Thymus (tissue), 11 donors: ENCODE data around the gene KCNIP3. TPM values are rescaled to one million over a fixed set of nuclear protein-coding genes. Genes with fewer than 3 reads are reported as not detected.

ENCODE experiments used
- DNase-seq, 9 donors: peaks; one replicate each; pipeline ENCODE4 v3.0.0-alpha.2; 2013; ENCODE audit warnings: low spot score in 9 of 9, low read depth in 6 of 9, missing footprints in 1 of 9
- H3K27ac ChIP-seq, 2 donors: one replicate each; pipeline ENCODE4 v1.5.1; 2013; ENCODE audit warnings: control low read depth in 1 of 2, low read depth in 1 of 2, low read length in 1 of 2, mild to moderate bottlenecking in 1 of 2, moderate library complexity in 1 of 2
- H3K27me3 ChIP-seq, 2 donors: one replicate each; pipeline ENCODE4 v1.5.1; 2013; ENCODE audit warnings: low read length in 1 of 2; ENCODE audit not compliant: control insufficient read depth in 2 of 2, insufficient read depth in 1 of 2
- H3K36me3 ChIP-seq, 2 donors: one replicate each; pipeline ENCODE4 v1.5.1; 2013; ENCODE audit warnings: low read length in 1 of 2, mild to moderate bottlenecking in 1 of 2, moderate library complexity in 1 of 2; ENCODE audit not compliant: control insufficient read depth in 2 of 2, insufficient read depth in 2 of 2
- H3K4me1 ChIP-seq, 2 donors: one replicate each; pipeline ENCODE4 v1.5.1; 2013; ENCODE audit warnings: low read length in 2 of 2; ENCODE audit not compliant: control insufficient read depth in 2 of 2, insufficient read depth in 2 of 2
- H3K4me3 ChIP-seq, 2 donors: one replicate each; pipeline ENCODE4 v1.5.1; 2013; ENCODE audit warnings: low read length in 2 of 2, control low read depth in 1 of 2, mild to moderate bottlenecking in 1 of 2
- H3K9me3 ChIP-seq, 2 donors: one replicate each; pipeline ENCODE4 v1.5.1; 2013; ENCODE audit warnings: low read length in 1 of 2, mild to moderate bottlenecking in 1 of 2; ENCODE audit not compliant: control insufficient read depth in 2 of 2, insufficient read depth in 1 of 2
- WGBS: extraction: QIAGEN DNeasy Blood & Tissue Kit; methylation state at CpG from one replicate; pipeline ENCODE4 v1.1.7; 2013; 5-methylcytosine and 5-hydroxymethylcytosine counted together
- polyA plus RNA-seq: library from polyadenylated mRNA; stranded (reverse); fragments of 200-250 nt; gene quantifications from one replicate; pipeline ENCODE4 v1.2.3, GENCODE V29; 2013
- total RNA-seq: library from RNA; stranded (reverse); fragments of 120-200 nt; gene quantifications from one replicate; pipeline ENCODE4 v1.2.4, GENCODE V29; 2013
- donor health status: healthy.

KCNIP3 gene
- total and polyA plus RNA-seq, 2 donors, result 5.3 to 21.4 TPM

GRCh38 chr2:95346231-95346737, 49.1 kb downstream of the KCNIP3 start:
- Histone ChIP-seq H3K4me3 (peak overlapping the region in 1 of 2 donors; percentile 39), H3K9me3 (no peaks in the 10 kb centered on the region), H3K4me1 (peaks cover 0 to 4% of the 10 kb centered on the region in 2 donors), H3K27ac (no peak overlapping the region), H3K27me3 (peaks cover 43 to 85% of the 10 kb centered on the region in 2 donors), H3K36me3 (no peaks in the 10 kb centered on the region)
- WGBS, result under 1% methylated on average over 88 of the region's 88 CpGs
- DNase-seq, result peak in 1 of 9 donors; percentile 7

GRCh38 chr2:95346738-95347671, 49.9 kb downstream of the KCNIP3 start:
- H3K27ac ChIP-seq, result no peak overlapping the region
- no peak for DNase-seq

GRCh38 chr2:95347681-95348608, 50.8 kb downstream of the KCNIP3 start:
- no peaks in the 10 kb centered on the region for H3K9me3 ChIP-seq
- no peak overlapping the region for H3K27ac ChIP-seq
- WGBS, result 73% methylated on average over 22 of the region's 22 CpGs
- no peak for DNase-seq
- H3K36me3 ChIP-seq, result no peaks in the 10 kb centered on the region
- H3K4me3 ChIP-seq, result peak overlapping the region in 1 of 2 donors; percentile 13
- H3K27me3 ChIP-seq, result peaks cover 43 to 74% of the 10 kb centered on the region in 2 donors
- H3K4me1 ChIP-seq, result peaks cover 0 to 4% of the 10 kb centered on the region in 2 donors

More at GRCh38 chr2:95346738-95347671, 49.9 kb downstream of the KCNIP3 start:
- Histone ChIP-seq H3K36me3 (no peaks in the 10 kb centered on the region), H3K27me3 (peaks cover 43 to 83% of the 10 kb centered on the region in 2 donors), H3K4me1 (peaks cover 0 to 4% of the 10 kb centered on the region in 2 donors), H3K9me3 (no peaks in the 10 kb centered on the region), H3K4me3 (peak overlapping the region; percentile 13 to 39)
- 18% methylated on average over 78 of the region's 78 CpGs for WGBS

- no peak for DNase-seq
- WGBS, result 77% methylated on average over 12 of the region's 12 CpGs
- no peaks in the 10 kb centered on the region for H3K36me3 ChIP-seq
- H3K9me3 ChIP-seq, result no peaks in the 10 kb centered on the region
- no peak overlapping the region for H3K4me3 ChIP-seq
- H3K27ac ChIP-seq, result no peak overlapping the region
- H3K4me1 ChIP-seq, result peaks cover 0 to 4% of the 10 kb centered on the region in 2 donors
- H3K27me3 ChIP-seq, result peaks cover 43 to 64% of the 10 kb centered on the region in 2 donors
These were observed 51.7 kb downstream of the KCNIP3 start for GRCh38 chr2:95348609-95349567.

GRCh38 chr2:95349568-95350322, 52.6 kb downstream of the KCNIP3 start:
- Histone ChIP-seq H3K36me3 (no peaks in the 10 kb centered on the region), H3K27me3 (peaks cover 38 to 56% of the 10 kb centered on the region in 2 donors), H3K4me1 (peaks cover 0 to 4% of the 10 kb centered on the region in 2 donors), H3K9me3 (no peaks in the 10 kb centered on the region), H3K4me3 (no peak overlapping the region), H3K27ac (no peak overlapping the region)
- WGBS, result 93% methylated on average over 12 of the region's 12 CpGs
- no peak for DNase-seq

GRCh38 chr2:95350368-95350767, 53.2 kb downstream of the KCNIP3 start:
- H3K27ac ChIP-seq, result no peak overlapping the region
- H3K27me3 ChIP-seq, result peaks cover 32 to 50% of the 10 kb centered on the region in 2 donors
- no peaks in the 10 kb centered on the region for H3K9me3 ChIP-seq
- peaks cover 0 to 4% of the 10 kb centered on the region in 2 donors for H3K4me1 ChIP-seq
- H3K4me3 ChIP-seq, result no peak overlapping the region
- H3K36me3 ChIP-seq, result no peaks in the 10 kb centered on the region
- no peak for DNase-seq
- WGBS, result 79% methylated on average over 7 of the region's 7 CpGs

- no peak for DNase-seq
- no peaks in the 10 kb centered on the region for H3K36me3 ChIP-seq
These were observed 53.8 kb downstream of the KCNIP3 start for GRCh38 chr2:95350774-95351597.

More at GRCh38 chr2:95350774-95351597, 53.8 kb downstream of the KCNIP3 start:
- Histone ChIP-seq H3K4me1 (no peaks in the 10 kb centered on the region), H3K27me3 (peaks cover 26 to 43% of the 10 kb centered on the region in 2 donors), H3K9me3 (no peaks in the 10 kb centered on the region), H3K4me3 (no peak overlapping the region), H3K27ac (no peak overlapping the region)
- WGBS, result 95% methylated on average over 13 of the region's 13 CpGs
